ENCODE data around the gene KPNA4.

KPNA4 gene

GRCh38 chr3:160545504-160545871 is 19.9 kb downstream of the KPNA4 start:
- Histone ChIP-seq H3K4me2 (ENCODE audit: low read length) (no peak overlapping the region), H3F3A (ENCODE audit: control insufficient read depth, insufficient read depth) (no peaks in the 10 kb centered on the region), H3K4me3 (ENCODE audit: low read length) (no peak overlapping the region), H3K27me3 (ENCODE audit: control insufficient read depth, low read length) (no peaks in the 10 kb centered on the region), H3K9me2 (replicated peaks; ENCODE audit: control insufficient read depth, low read length) (no peaks in the 10 kb centered on the region), H3K36me3 (ENCODE audit: control insufficient read depth, low read length) (peaks cover 11% of the 10 kb centered on the region), H4K20me1 (ENCODE audit: control insufficient read depth, insufficient read depth, low read depth, low read length) (peaks cover 20% of the 10 kb centered on the region), H3K79me2 (ENCODE audit: control insufficient read depth, low read length) (peaks cover 100% of the 10 kb centered on the region), H3K9me3 (ENCODE audit: control insufficient read depth, insufficient read depth, low read length) (peaks cover 5% of the 10 kb centered on the region; the same call in 1 of the 2 replicates), H3K4me1 (ENCODE audit: control insufficient read depth, low read length) (peaks cover 20% of the 10 kb centered on the region), H3K27ac (ENCODE audit: low read depth, low read length) (no peak overlapping the region)
- no peak for TF ChIP-seq CTCF (IDR thresholded peaks at IDR 0.05; ENCODE audit: low read depth, low read length, poor library complexity, severe bottlenecking)
- TF ChIP-seq EZH2phosphoT487 (IDR thresholded peaks at IDR 0.05; ENCODE audit: borderline replicate concordance, low read length), result no peak

- Histone ChIP-seq H3K4me1 (ENCODE audit: control insufficient read depth, low read length) (peaks cover 20% of the 10 kb centered on the region), H3K79me2 (ENCODE audit: control insufficient read depth, low read length) (peaks cover 100% of the 10 kb centered on the region), H3K4me3 (ENCODE audit: low read length) (no peak overlapping the region), H3K9me2 (replicated peaks; ENCODE audit: control insufficient read depth, low read length) (no peaks in the 10 kb centered on the region), H3K36me3 (ENCODE audit: control insufficient read depth, low read length) (peaks cover 7% of the 10 kb centered on the region), H4K20me1 (ENCODE audit: control insufficient read depth, insufficient read depth, low read depth, low read length) (peaks cover 20% of the 10 kb centered on the region), H3K27ac (ENCODE audit: low read depth, low read length) (no peak overlapping the region), H3K27me3 (ENCODE audit: control insufficient read depth, low read length) (no peaks in the 10 kb centered on the region), H3K9me3 (ENCODE audit: control insufficient read depth, insufficient read depth, low read length) (0 out of 2 replicates have a peak, but pooled peaks cover under 1% of the 10 kb centered on the region), H3F3A (ENCODE audit: control insufficient read depth, insufficient read depth) (no peaks in the 10 kb centered on the region), H3K4me2 (ENCODE audit: low read length) (no peak overlapping the region)
- TF ChIP-seq CTCF (IDR thresholded peaks at IDR 0.05; ENCODE audit: low read depth, low read length, poor library complexity, severe bottlenecking) (no peak), EZH2phosphoT487 (IDR thresholded peaks at IDR 0.05; ENCODE audit: borderline replicate concordance, low read length) (no peak)
Measured at GRCh38 chr3:160544844-160545503, 20.4 kb downstream of the KPNA4 start.

GRCh38 chr3:160540551-160540950 is 24.8 kb downstream of the KPNA4 start:
- Histone ChIP-seq H3K9me3 (ENCODE audit: control insufficient read depth, insufficient read depth, low read length) (no peaks in the 10 kb centered on the region), H3K79me2 (ENCODE audit: control insufficient read depth, low read length) (peaks cover 84% of the 10 kb centered on the region), H3K4me3 (ENCODE audit: low read length) (no peak overlapping the region), H3F3A (ENCODE audit: control insufficient read depth, insufficient read depth) (no peaks in the 10 kb centered on the region), H4K20me1 (ENCODE audit: control insufficient read depth, insufficient read depth, low read depth, low read length) (peaks cover 8% of the 10 kb centered on the region), H3K9me2 (replicated peaks; ENCODE audit: control insufficient read depth, low read length) (no peaks in the 10 kb centered on the region), H3K27me3 (ENCODE audit: control insufficient read depth, low read length) (no peaks in the 10 kb centered on the region), H3K4me2 (ENCODE audit: low read length) (no peak overlapping the region), H3K27ac (ENCODE audit: low read depth, low read length) (no peak overlapping the region), H3K36me3 (ENCODE audit: control insufficient read depth, low read length) (peaks cover 12% of the 10 kb centered on the region), H3K4me1 (ENCODE audit: control insufficient read depth, low read length) (peaks cover 9% of the 10 kb centered on the region)
- TF ChIP-seq CTCF (IDR thresholded peaks at IDR 0.05; ENCODE audit: low read depth, low read length, poor library complexity, severe bottlenecking), result no peak
- TF ChIP-seq EZH2phosphoT487 (IDR thresholded peaks at IDR 0.05; ENCODE audit: borderline replicate concordance, low read length), result no peak
